ENCODE results near the gene TUBB3. TPM values are rescaled to one million over a fixed set of nuclear protein-coding genes. Genes with fewer than 3 reads are reported as not detected.

Gene TUBB3
- total and polyA plus RNA-seq, 9 of the 15 experiments (the other 6 are each of a cell fraction or from before 2014, with no cell fraction given), result 0.18 to 12.5 (median 5.0) TPM

DNA sequence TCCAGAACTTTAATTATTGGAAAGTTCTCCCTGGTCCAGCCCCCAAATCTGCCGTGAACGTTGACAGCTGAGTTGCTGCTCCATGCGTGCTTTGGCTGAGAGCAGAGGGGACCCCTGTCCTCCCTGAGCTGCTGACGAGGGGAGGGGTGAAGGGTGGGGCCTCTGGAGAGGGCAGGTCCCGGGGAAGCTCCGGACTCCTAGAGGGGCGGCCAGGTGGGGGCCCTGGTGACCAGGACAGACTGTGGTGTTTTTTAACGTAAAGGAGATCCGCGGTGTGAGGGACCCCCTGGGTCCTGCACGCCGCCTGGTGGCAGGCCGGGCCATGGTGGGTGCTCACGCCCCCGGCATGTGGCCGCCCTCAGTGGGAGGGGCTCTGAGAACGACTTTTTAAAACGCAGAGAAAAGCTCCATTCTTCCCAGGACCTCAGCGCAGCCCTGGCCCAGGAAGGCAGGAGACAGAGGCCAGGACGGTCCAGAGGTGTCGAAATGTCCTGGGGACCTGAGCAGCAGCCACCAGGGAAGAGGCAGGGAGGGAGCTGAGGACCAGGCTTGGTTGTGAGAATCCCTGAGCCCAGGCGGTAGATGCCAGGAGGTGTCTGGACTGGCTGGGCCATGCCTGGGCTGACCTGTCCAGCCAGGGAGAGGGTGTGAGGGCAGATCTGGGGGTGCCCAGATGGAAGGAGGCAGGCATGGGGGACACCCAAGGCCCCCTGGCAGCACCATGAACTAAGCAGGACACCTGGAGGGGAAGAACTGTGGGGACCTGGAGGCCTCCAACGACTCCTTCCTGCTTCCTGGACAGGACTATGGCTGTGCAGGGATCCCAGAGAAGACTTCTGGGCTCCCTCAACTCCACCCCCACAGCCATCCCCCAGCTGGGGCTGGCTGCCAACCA is 4.4 kb upstream of the TUBB3 start, which contains the start of gene MC1R (continued):
- TF ChIP-seq RBBP5 (IDR thresholded peaks at IDR 0.05; ENCODE audit: borderline replicate concordance, insufficient read depth, low read length, poor library complexity, severe bottlenecking) (no peak), HCFC1 (IDR thresholded peaks at IDR 0.05; ENCODE audit: low read depth, low read length) (0 out of 2 replicates have a peak, but pooled peaks have one; percentile 12), EGR1 (conservative IDR thresholded peaks at IDR 0.05) (peak; percentile 87), FOXJ3 (CRISPR knock-in tag; IDR thresholded peaks at IDR 0.05) (no peak), CTBP1 (IDR thresholded peaks at IDR 0.05; ENCODE audit: borderline replicate concordance) (0 out of 2 replicates have a peak, but pooled peaks have one; percentile 12), ZNF232 (CRISPR knock-in tag; IDR thresholded peaks at IDR 0.05) (no peak), FOXP1 (CRISPR knock-in tag; IDR thresholded peaks at IDR 0.05) (no peak), MXI1 (IDR thresholded peaks at IDR 0.05; ENCODE audit: low read depth, low read length) (peak; percentile 43; the same call in 1 of the 2 replicates), CREM (IDR thresholded peaks at IDR 0.05; ENCODE audit: low read depth) (peak; percentile 31; the same call in 1 of the 2 replicates), ZNF134 (CRISPR knock-in tag; conservative IDR thresholded peaks at IDR 0.05) (no peak), SMC3 (conservative IDR thresholded peaks at IDR 0.05; ENCODE audit: insufficient read depth, low read depth, low read length) (peak; percentile 35; the same call in 1 of the 2 replicates), CBFA2T3 (IDR thresholded peaks at IDR 0.05) (no peak), RBM25 (IDR thresholded peaks at IDR 0.05; ENCODE audit: low read depth, low read length, severe bottlenecking) (no peak), HSF4 (CRISPR knock-in tag; IDR thresholded peaks at IDR 0.05; ENCODE audit: borderline replicate concordance) (no peak), E2F3 (CRISPR knock-in tag; IDR thresholded peaks at IDR 0.05) (no peak), ZFX (CRISPR knock-in tag; IDR thresholded peaks at IDR 0.05) (no peak), MTA3 (IDR thresholded peaks at IDR 0.05; ENCODE audit: borderline replicate concordance) (peak; percentile 44), GATAD2A (IDR thresholded peaks at IDR 0.05) (0 out of 2 replicates have a peak, but pooled peaks have one; percentile 36), HDAC6 (IDR thresholded peaks at IDR 0.05; ENCODE audit: low read depth, low read length) (no peak), L3MBTL2 (IDR thresholded peaks at IDR 0.05) (peak; percentile 24), RAD51 (IDR thresholded peaks at IDR 0.05; ENCODE audit: borderline replicate concordance, low read depth) (no peak), ZEB2 (IDR thresholded peaks at IDR 0.05) (no peak)
- TF ChIP-seq, protein P1, sequence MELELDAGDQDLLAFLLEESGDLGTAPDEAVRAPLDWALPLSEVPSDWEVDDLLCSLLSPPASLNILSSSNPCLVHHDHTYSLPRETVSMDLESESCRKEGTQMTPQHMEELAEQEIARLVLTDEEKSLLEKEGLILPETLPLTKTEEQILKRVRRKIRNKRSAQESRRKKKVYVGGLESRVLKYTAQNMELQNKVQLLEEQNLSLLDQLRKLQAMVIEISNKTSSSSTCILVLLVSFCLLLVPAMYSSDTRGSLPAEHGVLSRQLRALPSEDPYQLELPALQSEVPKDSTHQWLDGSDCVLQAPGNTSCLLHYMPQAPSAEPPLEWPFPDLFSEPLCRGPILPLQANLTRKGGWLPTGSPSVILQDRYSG (tag; conservative IDR thresholded peaks at IDR 0.05; ENCODE audit: low read depth), result no peak
- TF ChIP-seq, protein P2, sequence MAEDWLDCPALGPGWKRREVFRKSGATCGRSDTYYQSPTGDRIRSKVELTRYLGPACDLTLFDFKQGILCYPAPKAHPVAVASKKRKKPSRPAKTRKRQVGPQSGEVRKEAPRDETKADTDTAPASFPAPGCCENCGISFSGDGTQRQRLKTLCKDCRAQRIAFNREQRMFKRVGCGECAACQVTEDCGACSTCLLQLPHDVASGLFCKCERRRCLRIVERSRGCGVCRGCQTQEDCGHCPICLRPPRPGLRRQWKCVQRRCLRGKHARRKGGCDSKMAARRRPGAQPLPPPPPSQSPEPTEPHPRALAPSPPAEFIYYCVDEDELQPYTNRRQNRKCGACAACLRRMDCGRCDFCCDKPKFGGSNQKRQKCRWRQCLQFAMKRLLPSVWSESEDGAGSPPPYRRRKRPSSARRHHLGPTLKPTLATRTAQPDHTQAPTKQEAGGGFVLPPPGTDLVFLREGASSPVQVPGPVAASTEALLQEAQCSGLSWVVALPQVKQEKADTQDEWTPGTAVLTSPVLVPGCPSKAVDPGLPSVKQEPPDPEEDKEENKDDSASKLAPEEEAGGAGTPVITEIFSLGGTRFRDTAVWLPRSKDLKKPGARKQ (CRISPR knock-in tag; IDR thresholded peaks at IDR 0.05), result no peak
- TF ChIP-seq, protein P3, sequence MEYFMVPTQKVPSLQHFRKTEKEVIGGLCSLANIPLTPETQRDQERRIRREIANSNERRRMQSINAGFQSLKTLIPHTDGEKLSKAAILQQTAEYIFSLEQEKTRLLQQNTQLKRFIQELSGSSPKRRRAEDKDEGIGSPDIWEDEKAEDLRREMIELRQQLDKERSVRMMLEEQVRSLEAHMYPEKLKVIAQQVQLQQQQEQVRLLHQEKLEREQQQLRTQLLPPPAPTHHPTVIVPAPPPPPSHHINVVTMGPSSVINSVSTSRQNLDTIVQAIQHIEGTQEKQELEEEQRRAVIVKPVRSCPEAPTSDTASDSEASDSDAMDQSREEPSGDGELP (CRISPR knock-in tag; IDR thresholded peaks at IDR 0.05; ENCODE audit: borderline replicate concordance), result peak; percentile 7; the same call in 1 of the 2 replicates

All from K562 (cell line).